ENCODE data around the gene CPLANE2.

The CPLANE2 gene

GRCh38 chr1:16206547-16207317 is 30.3 kb downstream of the CPLANE2 start (continued):
- no peak for TF ChIP-seq ZNF768 (tag by site-specific recombination; IDR thresholded peaks at IDR 0.05)
- 0 out of 2 replicates have a peak, but pooled peaks have one; percentile 50 for TF ChIP-seq ZEB2 (tag by site-specific recombination; IDR thresholded peaks at IDR 0.05)
- TF ChIP-seq ZNF596 (tag by site-specific recombination; IDR thresholded peaks at IDR 0.05), result peak; percentile 30; the same call in 1 of the 2 replicates
- TF ChIP-seq PATZ1 (tag by site-specific recombination; IDR thresholded peaks at IDR 0.05), result peak; percentile 48; the same call in 1 of the 2 replicates
- 0 out of 2 replicates have a peak, but pooled peaks have one; percentile 6 for TF ChIP-seq OSR2 (tag by site-specific recombination; IDR thresholded peaks at IDR 0.05)
- TF ChIP-seq ZNF266 (tag by site-specific recombination; IDR thresholded peaks at IDR 0.05; ENCODE audit: low read depth), result no peak
- peak; percentile 34; the same call in 1 of the 2 replicates for TF ChIP-seq ZFP69B (tag by site-specific recombination; IDR thresholded peaks at IDR 0.05)
- peak; percentile 76; the same call in 1 of the 2 replicates for TF ChIP-seq PBX3 (CRISPR knock-in tag; IDR thresholded peaks at IDR 0.05)
- no peak for TF ChIP-seq ZNF248 (tag by site-specific recombination; IDR thresholded peaks at IDR 0.05)
- TF ChIP-seq ZNF114 (tag by site-specific recombination; IDR thresholded peaks at IDR 0.05), result no peak
- no peak for TF ChIP-seq ZNF354C (tag by site-specific recombination; IDR thresholded peaks at IDR 0.05; ENCODE audit: borderline replicate concordance, low read depth)
- peak; percentile 79 for TF ChIP-seq ZNF692 (tag by site-specific recombination; IDR thresholded peaks at IDR 0.05)
- TF ChIP-seq SCRT1 (tag by site-specific recombination; IDR thresholded peaks at IDR 0.05; ENCODE audit: borderline replicate concordance), result no peak
- no peak for TF ChIP-seq ZNF585B (tag by site-specific recombination; IDR thresholded peaks at IDR 0.05)
- no peak for TF ChIP-seq ZFP41 (tag by site-specific recombination; IDR thresholded peaks at IDR 0.05; ENCODE audit: borderline replicate concordance)
- TF ChIP-seq OVOL3 (tag by site-specific recombination; IDR thresholded peaks at IDR 0.05), result no peak
- TF ChIP-seq ZNF48 (tag by site-specific recombination; IDR thresholded peaks at IDR 0.05), result no peak
- TF ChIP-seq ZNF148 (tag by site-specific recombination; IDR thresholded peaks at IDR 0.05; ENCODE audit: borderline replicate concordance), result no peak
- peak; percentile 91 for TF ChIP-seq SP2 (tag by site-specific recombination; IDR thresholded peaks at IDR 0.05)
- TF ChIP-seq PRDM6 (tag by site-specific recombination; IDR thresholded peaks at IDR 0.05), result no peak
- no peak for TF ChIP-seq ZBTB44 (tag by site-specific recombination; IDR thresholded peaks at IDR 0.05)
- TF ChIP-seq ZNF433 (tag by site-specific recombination; IDR thresholded peaks at IDR 0.05; ENCODE audit: low read depth), result no peak
- peak; percentile 42; the same call in 1 of the 2 replicates for TF ChIP-seq IKZF3 (tag by site-specific recombination; IDR thresholded peaks at IDR 0.05)
- no peak for TF ChIP-seq ATF2 (tag by site-specific recombination; IDR thresholded peaks at IDR 0.05; ENCODE audit: low read depth)
